GM12872 (cell line): ENCODE data around the gene KRTAP29-1.

ENCODE experiments used
- CTCF ChIP-seq: IDR thresholded peaks from 3 replicates; pipeline ENCODE4 v1.5.1; 2011; ENCODE audit warnings: low read depth, mild to moderate bottlenecking, low read length, moderate library complexity; ENCODE audit not compliant: insufficient read depth

Gene KRTAP29-1

GRCh38 chr17:41315814-41316445, 13.3 kb upstream of the KRTAP29-1 start:
- TF ChIP-seq CTCF = no peak

GRCh38 chr17:41315204-41315794, 12.6 kb upstream of the KRTAP29-1 start, which contains the start of gene KRTAP17-1:
Gene KRTAP17-1, minus strand, starts transcription at chr17:41315710. Its CDS starts 60 bp downstream, at chr17:41315650.
- no peak for TF ChIP-seq CTCF

- TF ChIP-seq CTCF = no peak
Observed at GRCh38 chr17:41311111-41311510, 8.5 kb upstream of the KRTAP29-1 start.

- no peak for TF ChIP-seq CTCF
Observed at GRCh38 chr17:41308918-41309359, 6.3 kb upstream of the KRTAP29-1 start, which contains the start of gene KRTAP16-1. Gene KRTAP16-1, minus strand, starts transcription at chr17:41309309. Its CDS starts 56 bp downstream, at chr17:41309253.

GRCh38 chr17:41308251-41308917, 5.7 kb upstream of the KRTAP29-1 start:
- no peak for TF ChIP-seq CTCF

- no peak for TF ChIP-seq CTCF
Observed at GRCh38 chr17:41307647-41308046, 5.0 kb upstream of the KRTAP29-1 start.

- no peak for TF ChIP-seq CTCF
Observed at GRCh38 chr17:41304091-41304490, 1.4 kb upstream of the KRTAP29-1 start.
